Esophagus muscularis mucosa (tissue), 4 donors: ENCODE results near the gene SRSF2. TPM values are rescaled to one million over a fixed set of nuclear protein-coding genes. Genes with fewer than 3 reads are reported as not detected.
A peak's percentile ranks its signal among the peaks of the same experiment; 100 is the strongest.

Experiments used
- DNase-seq: peaks from one replicate; pipeline ENCODE4 v3.0.0-alpha.2; 2017; ENCODE audit errors: extremely low spot score
- H3K27ac ChIP-seq, 4 donors: fragments of 200-600 bp; sonication (generic); replicated peaks in 1 of 4; 1 replicate in 3 of 4; 2 replicates in 1 of 4; pipeline ENCODE4 v1.5.1; 2016 to 2019; ENCODE audit warnings: mild to moderate bottlenecking in 1 of 4
- H3K27me3 ChIP-seq, 4 donors: fragments of 200-600 bp; sonication (generic); one replicate each; pipeline versions ENCODE4 v1.5.1 to v1.6.0; 2016 to 2019
- H3K36me3 ChIP-seq, 4 donors: fragments of 200-600 bp; sonication (generic); one replicate each; pipeline ENCODE4 v1.5.1; 2016 to 2019
- H3K4me1 ChIP-seq, 4 donors: fragments of 200-600 bp; sonication (generic); one replicate each; pipeline ENCODE4 v1.5.1; 2016 to 2019
- H3K4me3 ChIP-seq, 4 donors: fragments of 200-600 bp; sonication (generic); 1 replicate in 2 of 4; 2 replicates in 2 of 4; pipeline ENCODE4 v1.5.1; 2016 to 2019; ENCODE audit warnings: mild to moderate bottlenecking in 4 of 4, moderate library complexity in 1 of 4
- H3K9me3 ChIP-seq, 4 donors: fragments of 200-600 bp; sonication (generic); 1 replicate in 3 of 4; 2 replicates in 1 of 4; pipeline ENCODE4 v1.5.1; 2016 to 2019
- CTCF ChIP-seq, 3 experiments: fragments of 200-600 bp in 2 of 3; fragments of 450-650 bp in 1 of 3; sonication (generic) in 2 of 3; IDR thresholded peaks; one replicate each; pipeline ENCODE4 v1.5.1; 2017 to 2019; ENCODE audit warnings: antibody characterized with exemption in 3 of 3, mild to moderate bottlenecking in 2 of 3, moderate library complexity in 1 of 3
- EP300 ChIP-seq: sonication (generic); formaldehyde crosslinking; IDR thresholded peaks from one replicate; pipeline ENCODE4 v1.6.1; 2017; ENCODE audit warnings: antibody characterized with exemption
- POLR2A ChIP-seq: fragments of 450-650 bp; IDR thresholded peaks from one replicate; pipeline ENCODE4 v1.6.1; 2017; ENCODE audit warnings: antibody characterized with exemption, moderate library complexity, mild to moderate bottlenecking, low read depth
- POLR2AphosphoS5 ChIP-seq, 2 donors: sonication (generic); formaldehyde crosslinking; IDR thresholded peaks; one replicate each; pipeline ENCODE4 v1.6.1; 2017; ENCODE audit warnings: antibody characterized with exemption in 2 of 2
- WGBS: methylation state at CpG from one replicate; pipeline ENCODE4 v1.1.5; 2018; 5-methylcytosine and 5-hydroxymethylcytosine counted together
- intact Hi-C: fragments of 100-400 bp; cut with DNase I; formaldehyde crosslinking; loops from one replicate; pipeline ENCODE4 v1.15.1; 2023
- total RNA-seq, 4 donors: library from RNA; depleted of rRNA; stranded (reverse); fragments of >200 nt; gene quantifications; one replicate each; pipeline versions ENCODE4 v1.1.0 to v1.2.1, GENCODE V29; 2016

The SRSF2 gene
- total RNA-seq, 4 donors from 2014 or later, result 133 to 173 (median 157) TPM

- Histone ChIP-seq H3K27ac (peak overlapping the region; percentile 89 to 96 (median 93)), H3K36me3 (peaks cover 0 to 4% (median 0%) of the 10 kb centered on the region in 4 donors), H3K27me3 (no peaks in the 10 kb centered on the region), H3K9me3 (no peaks in the 10 kb centered on the region), H3K4me3 (peak overlapping the region in 2 of 4 donors; percentile 14 to 15), H3K4me1 (peaks cover 95 to 99% (median 98%) of the 10 kb centered on the region in 4 donors)
- no peak for DNase-seq
- intact Hi-C loops, result no loop called here
- no peak for TF ChIP-seq CTCF (IDR thresholded peaks at IDR 0.05)
- TF ChIP-seq POLR2AphosphoS5 (IDR thresholded peaks at IDR 0.05), result peak in 1 of 2 donors; percentile 23
- no peak for TF ChIP-seq EP300
- WGBS, result 34% methylated on average over 12 of the region's 17 CpGs
Measured at GRCh38 chr17:76697702-76698465, 39.2 kb downstream of the SRSF2 start.

GRCh38 chr17:76696763-76697701 lies 40.1 kb downstream of the SRSF2 start:
- Histone ChIP-seq H3K27me3 (no peaks in the 10 kb centered on the region), H3K27ac (peak overlapping the region; percentile 89 to 96 (median 93)), H3K4me1 (peaks cover 93 to 97% (median 94%) of the 10 kb centered on the region in 4 donors), H3K9me3 (no peaks in the 10 kb centered on the region), H3K4me3 (peak overlapping the region in 2 of 4 donors; percentile 14 to 15), H3K36me3 (peaks cover 0 to 4% (median 0%) of the 10 kb centered on the region in 4 donors)
- intact Hi-C loops, result no loop called here
- TF ChIP-seq POLR2AphosphoS5 (IDR thresholded peaks at IDR 0.05) (peak; percentile 44 to 65), CTCF (IDR thresholded peaks at IDR 0.05) (no peak), EP300 (no peak), POLR2A (no peak)
- DNase-seq, result no peak
- WGBS, result 60% methylated on average over 17 of the region's 25 CpGs

- no peak for DNase-seq
- WGBS, result 66% methylated on average over 16 of the region's 16 CpGs
- peak overlapping the region; percentile 89 to 96 (median 93) for H3K27ac ChIP-seq
- peaks cover 93 to 97% (median 94%) of the 10 kb centered on the region in 4 donors for H3K4me1 ChIP-seq
- no peaks in the 10 kb centered on the region for H3K9me3 ChIP-seq
- peaks cover 0 to 4% (median 0%) of the 10 kb centered on the region in 4 donors for H3K36me3 ChIP-seq
- H3K4me3 ChIP-seq, result peak overlapping the region in 2 of 4 donors; percentile 9 to 21
- H3K27me3 ChIP-seq, result no peaks in the 10 kb centered on the region
- intact Hi-C loops, result no loop called here
- TF ChIP-seq POLR2A (no peak), POLR2AphosphoS5 (IDR thresholded peaks at IDR 0.05) (peak in 1 of 2 donors; percentile 46)
Measured at GRCh38 chr17:76695059-76695831, 41.9 kb downstream of the SRSF2 start.

- Histone ChIP-seq H3K4me1 (peaks cover 93 to 97% (median 94%) of the 10 kb centered on the region in 4 donors), H3K4me3 (no peak overlapping the region), H3K9me3 (no peaks in the 10 kb centered on the region), H3K27ac (peak overlapping the region; percentile 42 to 96 (median 90)), H3K36me3 (peaks cover 0 to 11% (median 0%) of the 10 kb centered on the region in 4 donors), H3K27me3 (no peaks in the 10 kb centered on the region)
- TF ChIP-seq POLR2AphosphoS5 (IDR thresholded peaks at IDR 0.05) (peak in 1 of 2 donors; percentile 50), EP300 (no peak), CTCF (IDR thresholded peaks at IDR 0.05) (no peak), POLR2A (no peak)
- no peak for DNase-seq
- intact Hi-C loops, result no loop called here
- WGBS, result 68% methylated on average over 14 of the region's 14 CpGs
Measured at GRCh38 chr17:76691379-76692191, 45.5 kb downstream of the SRSF2 start.
